Measurements from ENCODE around the gene SMPD4.

DNA sequence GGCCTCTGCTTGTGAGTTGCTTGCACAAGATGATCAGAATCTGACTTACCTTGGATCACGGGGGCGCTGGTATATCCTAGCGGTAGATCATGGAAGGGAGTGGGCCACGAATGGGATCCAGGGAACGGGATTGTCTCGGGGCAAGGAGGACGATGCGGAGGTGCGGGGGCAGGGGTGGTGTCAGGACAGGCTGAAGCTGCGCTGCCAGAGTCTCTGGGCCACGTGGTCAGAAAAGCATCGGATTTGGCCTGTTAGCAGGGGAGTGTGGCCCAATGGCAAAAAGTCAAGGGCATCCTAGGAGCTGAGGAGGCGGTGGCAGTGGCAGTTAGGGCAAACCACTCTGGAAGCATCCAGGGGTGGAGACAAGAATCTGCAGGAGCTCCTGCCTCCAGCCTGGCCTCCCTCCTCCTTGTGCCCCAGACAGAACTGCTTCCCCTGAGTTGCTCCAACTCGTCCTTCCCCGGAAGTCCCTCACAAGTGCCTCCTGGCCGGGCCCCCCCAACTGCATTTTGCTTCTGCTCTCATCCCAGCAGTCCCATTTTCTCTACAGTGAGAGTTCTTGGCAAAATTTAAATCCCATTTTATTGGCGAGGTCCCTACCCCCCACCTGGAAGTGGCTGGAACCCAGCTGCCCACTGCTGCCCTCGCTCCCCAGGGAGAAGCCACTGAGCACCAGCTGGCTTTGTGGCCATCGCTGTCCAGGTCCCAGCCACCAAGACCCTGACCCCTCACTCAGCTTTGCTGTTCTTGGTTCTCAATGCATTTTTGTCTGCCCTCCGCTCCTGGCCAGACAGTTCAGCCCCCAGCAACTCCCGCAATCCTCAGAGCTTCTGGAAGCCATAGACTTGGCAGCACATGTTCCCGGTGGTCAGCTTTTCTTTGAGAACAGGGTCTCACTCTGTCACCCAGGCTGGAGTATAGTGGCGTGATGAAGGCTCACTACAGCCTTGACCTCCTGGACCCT is 30.9 kb downstream of the SMPD4 start:
- TF ChIP-seq, protein P1, sequence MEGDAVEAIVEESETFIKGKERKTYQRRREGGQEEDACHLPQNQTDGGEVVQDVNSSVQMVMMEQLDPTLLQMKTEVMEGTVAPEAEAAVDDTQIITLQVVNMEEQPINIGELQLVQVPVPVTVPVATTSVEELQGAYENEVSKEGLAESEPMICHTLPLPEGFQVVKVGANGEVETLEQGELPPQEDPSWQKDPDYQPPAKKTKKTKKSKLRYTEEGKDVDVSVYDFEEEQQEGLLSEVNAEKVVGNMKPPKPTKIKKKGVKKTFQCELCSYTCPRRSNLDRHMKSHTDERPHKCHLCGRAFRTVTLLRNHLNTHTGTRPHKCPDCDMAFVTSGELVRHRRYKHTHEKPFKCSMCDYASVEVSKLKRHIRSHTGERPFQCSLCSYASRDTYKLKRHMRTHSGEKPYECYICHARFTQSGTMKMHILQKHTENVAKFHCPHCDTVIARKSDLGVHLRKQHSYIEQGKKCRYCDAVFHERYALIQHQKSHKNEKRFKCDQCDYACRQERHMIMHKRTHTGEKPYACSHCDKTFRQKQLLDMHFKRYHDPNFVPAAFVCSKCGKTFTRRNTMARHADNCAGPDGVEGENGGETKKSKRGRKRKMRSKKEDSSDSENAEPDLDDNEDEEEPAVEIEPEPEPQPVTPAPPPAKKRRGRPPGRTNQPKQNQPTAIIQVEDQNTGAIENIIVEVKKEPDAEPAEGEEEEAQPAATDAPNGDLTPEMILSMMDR (IDR thresholded peaks at IDR 0.05; ENCODE audit: extremely low read depth in 1 of 2, insufficient read depth in 1 of 2, low read depth in 1 of 2, low read length in 2 of 2) = no peak
- TF ChIP-seq POLR2A (IDR thresholded peaks at IDR 0.05; ENCODE audit: low read depth, low read length) = no peak
